Liver (tissue), 9 donors: ENCODE results near the gene NGF. TPM values are rescaled to one million over a fixed set of nuclear protein-coding genes. Genes with fewer than 3 reads are reported as not detected.

ENCODE experiments used
- DNase-seq: peaks from one replicate; pipeline ENCODE4 v3.0.0-alpha.2; 2017; ENCODE audit warnings: low spot score
- H3K27ac ChIP-seq, 2 donors: one replicate each; pipeline ENCODE4 v1.7.0; 2013; ENCODE audit warnings: inconsistent platforms in 2 of 2, low read length in 2 of 2, control low read depth in 1 of 2, low read depth in 1 of 2, mild to moderate bottlenecking in 1 of 2
- H3K27me3 ChIP-seq, 4 donors: one replicate each; pipeline versions ENCODE4 v1.6.1 to v1.7.0; 2013; ENCODE audit warnings: low read length in 3 of 4, inconsistent platforms in 1 of 4, mild to moderate bottlenecking in 1 of 4, moderate library complexity in 1 of 4; ENCODE audit not compliant: control insufficient read depth in 4 of 4, insufficient read depth in 4 of 4
- H3K36me3 ChIP-seq, 4 donors: one replicate each; pipeline versions ENCODE4 v1.6.1 to v1.7.0; 2013; ENCODE audit warnings: low read length in 3 of 4, mild to moderate bottlenecking in 3 of 4, low read depth in 1 of 4, moderate library complexity in 1 of 4; ENCODE audit not compliant: control insufficient read depth in 4 of 4, insufficient read depth in 3 of 4
- H3K4me1 ChIP-seq, 4 donors: one replicate each; pipeline versions ENCODE4 v1.6.1 to v1.7.0; 2013; ENCODE audit warnings: low read length in 3 of 4, mild to moderate bottlenecking in 3 of 4, moderate library complexity in 1 of 4; ENCODE audit not compliant: control insufficient read depth in 4 of 4, insufficient read depth in 4 of 4
- H3K4me3 ChIP-seq, 3 donors: one replicate each; pipeline versions ENCODE4 v1.6.1 to v1.7.0; 2013; ENCODE audit warnings: low read length in 3 of 3, control low read depth in 1 of 3, low read depth in 1 of 3, mild to moderate bottlenecking in 1 of 3
- H3K9ac ChIP-seq, 2 donors: one replicate each; pipeline ENCODE4 v1.7.0; 2013; ENCODE audit warnings: low read length in 2 of 2, mild to moderate bottlenecking in 2 of 2, moderate library complexity in 2 of 2, control low read depth in 1 of 2, low read depth in 1 of 2
- H3K9me3 ChIP-seq, 4 donors: one replicate each; pipeline versions ENCODE4 v1.6.1 to v1.7.0; 2013; ENCODE audit warnings: low read length in 3 of 4; ENCODE audit not compliant: control insufficient read depth in 4 of 4
- ATF3 ChIP-seq: IDR thresholded peaks from 2 replicates; pipeline ENCODE4 v1.6.1; 2016; ENCODE audit warnings: antibody characterized with exemption
- CTCF ChIP-seq: fragments of 150-350 bp; IDR thresholded peaks from 2 replicates; pipeline ENCODE4 v1.5.1; 2017; ENCODE audit warnings: improper control_type of control experiment, low read depth, low read length; ENCODE audit not compliant: missing input control
- FOXA1 ChIP-seq: IDR thresholded peaks from 2 replicates; pipeline ENCODE4 v1.6.1; 2016; ENCODE audit warnings: antibody characterized with exemption
- FOXA2 ChIP-seq: IDR thresholded peaks from 2 replicates; pipeline ENCODE4 v1.6.1; 2016; ENCODE audit warnings: antibody characterized with exemption
- GABPA ChIP-seq, 2 donors: IDR thresholded peaks in 1 of 2; conservative IDR thresholded peaks in 1 of 2; 2 replicates each; pipeline ENCODE4 v1.6.1; 2016; ENCODE audit warnings: antibody characterized with exemption in 2 of 2, mild to moderate bottlenecking in 1 of 2, moderate library complexity in 1 of 2
- HNF4A ChIP-seq, 2 donors: conservative IDR thresholded peaks; 2 replicates each; pipeline ENCODE4 v1.6.1; 2016; ENCODE audit warnings: antibody characterized with exemption in 2 of 2, mild to moderate bottlenecking in 2 of 2
- HNF4G ChIP-seq: IDR thresholded peaks from 2 replicates; pipeline ENCODE4 v1.6.1; 2016; ENCODE audit warnings: antibody characterized with exemption
- JUND ChIP-seq, 2 donors: IDR thresholded peaks; 2 replicates each; pipeline ENCODE4 v1.6.1; 2016; ENCODE audit warnings: antibody characterized with exemption in 2 of 2
- MAX ChIP-seq: IDR thresholded peaks from 2 replicates; pipeline ENCODE4 v1.6.1; 2016; ENCODE audit warnings: antibody characterized with exemption
- NR2F2 ChIP-seq: IDR thresholded peaks from 2 replicates; pipeline ENCODE4 v1.6.1; 2016; ENCODE audit warnings: antibody characterized with exemption
- RAD21 ChIP-seq, 2 donors: IDR thresholded peaks; 2 replicates each; pipeline ENCODE4 v1.6.1; 2016; ENCODE audit warnings: antibody characterized with exemption in 2 of 2, mild to moderate bottlenecking in 2 of 2
- RXRA ChIP-seq, 2 donors: IDR thresholded peaks; 2 replicates each; pipeline ENCODE4 v1.6.1; 2017 to 2018; ENCODE audit warnings: antibody characterized with exemption in 2 of 2, mild to moderate bottlenecking in 1 of 2
- SP1 ChIP-seq: IDR thresholded peaks from 2 replicates; pipeline ENCODE4 v1.6.1; 2018; ENCODE audit warnings: antibody characterized with exemption, mild to moderate bottlenecking
- TAF1 ChIP-seq: conservative IDR thresholded peaks from 2 replicates; pipeline ENCODE4 v1.6.1; 2016; ENCODE audit warnings: antibody characterized with exemption, mild to moderate bottlenecking
- YY1 ChIP-seq: IDR thresholded peaks from 2 replicates; pipeline ENCODE4 v1.6.1; 2016; ENCODE audit warnings: antibody characterized with exemption, mild to moderate bottlenecking
- ZBTB33 ChIP-seq: IDR thresholded peaks from 2 replicates; pipeline ENCODE4 v1.6.1; 2016; ENCODE audit warnings: antibody characterized with exemption
- WGBS: extraction: QIAGEN DNeasy Blood & Tissue Kit; methylation state at CpG from one replicate; pipeline ENCODE4 v1.1.7; 2013; 5-methylcytosine and 5-hydroxymethylcytosine counted together
- polyA plus RNA-seq, 2 donors: library from polyadenylated mRNA; stranded (reverse) in 1 of 2; unstranded in 1 of 2; fragments of 200-250 nt in 1 of 2; fragments of >200 nt in 1 of 2; fragmentation: Nextera tagmentation in 1 of 2; extraction: Ambion mirVana in 1 of 2; gene quantifications; one replicate each; pipeline versions ENCODE4 v1.2.1 to v1.2.3, GENCODE V29; 2013 to 2015
- total RNA-seq, 2 donors: library from RNA; depleted of rRNA; stranded (reverse); fragments of >200 nt; gene quantifications; one replicate each; pipeline ENCODE4 v1.2.3, GENCODE V29; 2014
- donor health status: healthy.
- donor health status: healthy.
- donor health status: healthy.
- donor health status: healthy.
- donor health status: healthy.

The NGF gene
- total and polyA plus RNA-seq, 4 donors: 0.79 to 2.1 (median 1.2) TPM

- peaks cover 0 to 8% (median 0%) of the 10 kb centered on the region in 4 donors for H3K9me3 ChIP-seq
- WGBS: 97% methylated on average over 1 of the region's 1 CpG
- no peak overlapping the region for H3K27ac ChIP-seq
- peaks cover 0 to 2% (median 0%) of the 10 kb centered on the region in 4 donors for H3K27me3 ChIP-seq
- H3K4me1 ChIP-seq: no peaks in the 10 kb centered on the region
- DNase-seq: no peak
- TF ChIP-seq TAF1: no peak
- TF ChIP-seq JUND (IDR thresholded peaks at IDR 0.05): no peak
- TF ChIP-seq FOXA2: no peak
- no peak for TF ChIP-seq ATF3
- no peak for TF ChIP-seq NR2F2
- no peak for TF ChIP-seq HNF4G
- no peak for TF ChIP-seq FOXA1
- no peak for TF ChIP-seq CTCF
- no peaks in the 10 kb centered on the region for H3K36me3 ChIP-seq
- no peak overlapping the region for H3K9ac ChIP-seq
- no peak overlapping the region for H3K4me3 ChIP-seq
Measured at GRCh38 chr1:115246526-115246925, 91.5 kb downstream of the NGF start.

- Histone ChIP-seq H3K4me3 (no peak overlapping the region), H3K36me3 (no peaks in the 10 kb centered on the region), H3K9me3 (peaks cover 0 to 8% (median 0%) of the 10 kb centered on the region in 4 donors), H3K27ac (no peak overlapping the region), H3K4me1 (no peaks in the 10 kb centered on the region), H3K27me3 (peaks cover 0 to 2% (median 0%) of the 10 kb centered on the region in 4 donors), H3K9ac (no peak overlapping the region)
- 89% methylated on average over 1 of the region's 1 CpG for WGBS
- TF ChIP-seq ATF3: no peak
- no peak for DNase-seq
Measured at GRCh38 chr1:115245227-115245626, 92.8 kb downstream of the NGF start.

- H3K4me1 ChIP-seq: no peaks in the 10 kb centered on the region
- H3K4me3 ChIP-seq: no peak overlapping the region
- peaks cover 0 to 8% (median 0%) of the 10 kb centered on the region in 4 donors for H3K9me3 ChIP-seq
- TF ChIP-seq NR2F2: no peak
- no peak for TF ChIP-seq ZBTB33
- no peak for TF ChIP-seq MAX
- no peak for TF ChIP-seq CTCF
- no peak for TF ChIP-seq JUND (IDR thresholded peaks at IDR 0.05)
- TF ChIP-seq RAD21 (IDR thresholded peaks at IDR 0.05): no peak
- no peak for TF ChIP-seq HNF4A (conservative IDR thresholded peaks at IDR 0.05)
- no peak for TF ChIP-seq HNF4G
- no peak for TF ChIP-seq GABPA (IDR thresholded peaks at IDR 0.05 in 1 of 2, conservative IDR thresholded peaks at IDR 0.05 in 1 of 2)
- TF ChIP-seq FOXA1: no peak
- TF ChIP-seq RXRA (IDR thresholded peaks at IDR 0.05): no peak
- no peak for TF ChIP-seq FOXA2
- TF ChIP-seq SP1: no peak
- no peak for TF ChIP-seq YY1
- WGBS: 94% methylated on average over 1 of the region's 1 CpG
- DNase-seq: no peak
- no peaks in the 10 kb centered on the region for H3K27me3 ChIP-seq
- no peaks in the 10 kb centered on the region for H3K36me3 ChIP-seq
- no peak overlapping the region for H3K9ac ChIP-seq
- no peak overlapping the region for H3K27ac ChIP-seq
Measured at GRCh38 chr1:115242543-115242942, 95.5 kb downstream of the NGF start.
